B cell (primary cell): ENCODE measurements around the gene RAB7B. TPM values are rescaled to one million over a fixed set of nuclear protein-coding genes. Genes with fewer than 3 reads are reported as not detected.

Experiments used
- ATAC-seq: fragments of 200-7000 bp; cut with Tn5 transposase; one replicate; pipeline ENCODE4 v1.10.0; 2021; ENCODE audit warnings: low read depth, mild to moderate bottlenecking, moderate number of reproducible peaks, moderate library complexity
- CTCF ChIA-PET: fragments of 350-600 bp; sonication (Branson Sonifier 250); formaldehyde crosslinking; loops from one replicate; lab custom pipeline; 2021; ENCODE audit warnings: antibody characterized with exemption, inconsistent platforms; lab: Charles Lee
- POLR2A ChIA-PET: fragments of 350-600 bp; sonication (Branson Sonifier 250); formaldehyde crosslinking; loops from one replicate; lab custom pipeline; 2021; ENCODE audit warnings: antibody characterized with exemption; lab: Charles Lee
- DNase-seq: peaks from one replicate; pipeline ENCODE4 v3.0.0; 2013
- H2AFZ ChIP-seq: 2 replicates; pipeline ENCODE4 v1.6.1; 2012; ENCODE audit warnings: mild to moderate bottlenecking, low read depth, low read length; ENCODE audit not compliant: insufficient read depth, poor library complexity, severe bottlenecking
- H3K27ac ChIP-seq, 2 donors: 1 replicate in 1 of 2; 2 replicates in 1 of 2; pipeline ENCODE4 v1.5.1; 2012 to 2013; ENCODE audit warnings: low read length in 2 of 2, mild to moderate bottlenecking in 2 of 2, moderate library complexity in 1 of 2
- H3K27me3 ChIP-seq, 4 experiments: fragments of 200-600 bp in 1 of 4; sonication (generic) in 1 of 4; replicated peaks in 1 of 4; 1 replicate in 2 of 4; 2 replicates in 2 of 4; pipeline versions ENCODE4 v1.6.1 to v1.7.0; 2013 to 2016; ENCODE audit warnings: low read length in 3 of 4, mild to moderate bottlenecking in 2 of 4, mixed read lengths in 1 of 4, moderate library complexity in 1 of 4; ENCODE audit not compliant: insufficient read depth in 4 of 4, control insufficient read depth in 3 of 4; ENCODE audit errors: control extremely low read depth in 1 of 4
- H3K36me3 ChIP-seq, 2 experiments: replicated peaks in 1 of 2; 1 replicate in 1 of 2; 2 replicates in 1 of 2; pipeline versions ENCODE4 v1.6.1 to v1.7.1; 2013; ENCODE audit warnings: low read length in 1 of 2; ENCODE audit not compliant: insufficient read depth in 2 of 2, control insufficient read depth in 1 of 2; ENCODE audit errors: control extremely low read depth in 1 of 2, extremely low read depth in 1 of 2
- H3K4me1 ChIP-seq, 2 donors: fragments of 200-600 bp in 1 of 2; sonication (generic) in 1 of 2; 1 replicate in 1 of 2; 2 replicates in 1 of 2; pipeline versions ENCODE4 v1.5.1 to v1.6.1; 2013 to 2017; ENCODE audit warnings: low read length in 2 of 2; ENCODE audit not compliant: control insufficient read depth in 2 of 2, insufficient read depth in 2 of 2
- H3K4me2 ChIP-seq: replicated peaks from 2 replicates; pipeline ENCODE3; 2012; ENCODE audit warnings: mild to moderate bottlenecking, low read depth, low read length; ENCODE audit not compliant: poor library complexity, severe bottlenecking
- H3K4me3 ChIP-seq, 5 experiments: fragments of 200-600 bp in 1 of 5; sonication (generic) in 1 of 5; 1 replicate in 3 of 5; 2 replicates in 2 of 5; pipeline versions ENCODE4 v1.5.1 to v1.7.0; 2011 to 2016; ENCODE audit warnings: low read length in 4 of 5, mild to moderate bottlenecking in 4 of 5, low read depth in 2 of 5, control low read depth in 1 of 5, moderate library complexity in 1 of 5; ENCODE audit not compliant: insufficient read depth in 1 of 5; ENCODE audit errors: control extremely low read depth in 1 of 5, extremely low read depth in 1 of 5
- H3K79me2 ChIP-seq: fragments of 200-600 bp; sonication (generic); one replicate; pipeline ENCODE4 v1.6.0; 2016; ENCODE audit warnings: low read length; ENCODE audit not compliant: control insufficient read depth, insufficient read depth
- H3K9ac ChIP-seq: fragments of 200-600 bp; sonication (generic); 2 replicates; pipeline ENCODE4 v1.6.1; 2017; ENCODE audit warnings: mild to moderate bottlenecking, low read length, moderate library complexity
- H3K9me3 ChIP-seq, 3 donors: one replicate each; pipeline versions ENCODE4 v1.6.1 to v1.7.1; 2013; ENCODE audit warnings: low read length in 2 of 3; ENCODE audit not compliant: control insufficient read depth in 2 of 3, insufficient read depth in 1 of 3; ENCODE audit errors: control extremely low read depth in 1 of 3
- H4K20me1 ChIP-seq: 2 replicates; pipeline ENCODE4 v1.6.0; 2012; ENCODE audit warnings: mild to moderate bottlenecking, low read length; ENCODE audit not compliant: insufficient read depth, control insufficient read depth, poor library complexity, severe bottlenecking
- H3K27ac Mint-ChIP-seq: one replicate; pipeline ENCODE4 v1.8.0; 2021; ENCODE audit warnings: mixed read lengths
- H3K27me3 Mint-ChIP-seq: one replicate; pipeline ENCODE4 v1.8.0; 2021; ENCODE audit warnings: mixed read lengths
- H3K4me1 Mint-ChIP-seq: one replicate; pipeline ENCODE4 v1.8.0; 2021; ENCODE audit warnings: mixed read lengths
- H3K4me3 Mint-ChIP-seq: one replicate; pipeline ENCODE4 v1.8.0; 2021; ENCODE audit warnings: mixed read lengths
- H3K9me3 Mint-ChIP-seq: one replicate; pipeline ENCODE4 v1.8.0; 2022; ENCODE audit warnings: mixed read lengths; ENCODE audit not compliant: insufficient read depth
- EZH2 ChIP-seq: IDR thresholded peaks from 2 replicates; pipeline ENCODE4 v1.6.1; 2012; ENCODE audit warnings: borderline replicate concordance, low read depth, mild to moderate bottlenecking, moderate library complexity, low read length; ENCODE audit not compliant: insufficient read depth, poor library complexity, severe bottlenecking
- WGBS: methylation state at CpG from one replicate; pipeline ENCODE4 v1.1.5; 2013; ENCODE audit warnings: missing lambda C conversion rate; ENCODE audit not compliant: insufficient coverage; 5-methylcytosine and 5-hydroxymethylcytosine counted together
- intact Hi-C: fragments of 100-400 bp; cut with micrococcal nuclease; formaldehyde crosslinking; loops from one replicate; pipeline ENCODE4 v1.10.0; 2022
- polyA plus RNA-seq: library from polyadenylated mRNA; depleted of rRNA; stranded (reverse); fragments of >200 nt; gene quantifications from 2 replicates; pipeline ENCODE4 v1.2.3, GENCODE V29; 2012
- total RNA-seq, 2 donors: library from RNA; stranded (reverse); fragments of 120-200 nt in 1 of 2; gene quantifications; 1 replicate in 1 of 2; 2 replicates in 1 of 2; pipeline versions ENCODE4 v1.2.3 to v1.2.4, GENCODE V29; 2013 to 2022
- TF ChIP-seq, protein P1 (sequence below): fragments of 200-600 bp; IDR thresholded peaks from one replicate; pipeline ENCODE4 v1.8.0; 2022; ENCODE audit warnings: antibody characterized with exemption, mild to moderate bottlenecking

RAB7B gene
- total and polyA plus RNA-seq, 2 donors (not counting 1 experiment from before 2014, with no cell fraction given) = not detected

DNA sequence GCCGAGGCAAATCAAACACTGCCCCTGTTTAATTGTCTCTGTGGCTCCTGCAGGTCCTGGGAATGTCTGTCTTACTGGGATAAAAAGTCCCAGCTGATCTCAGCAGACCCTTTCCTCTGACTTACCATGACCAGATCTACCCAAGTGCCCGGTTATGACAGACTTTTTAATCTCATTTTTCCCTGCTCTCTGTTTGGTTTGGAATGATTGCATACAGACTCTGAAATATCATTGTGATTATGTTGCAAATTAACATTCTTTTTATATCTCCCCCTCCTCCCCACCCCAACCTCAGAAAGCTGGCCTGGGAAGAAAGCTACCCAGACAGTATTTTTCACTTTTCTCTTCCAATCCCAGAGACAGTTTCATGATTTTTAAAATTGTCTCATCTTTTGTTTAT lies 16.3 kb downstream of the RAB7B start:
- Histone ChIP-seq H3K27me3 (peaks cover 0 to 6% (median 2%) of the 10 kb centered on the region in 4 experiments), H3K4me3 (no peak overlapping the region), H3K4me2 (no peak overlapping the region), H3K27ac (no peak overlapping the region), H3K79me2 (no peaks in the 10 kb centered on the region), H3K36me3 (no peaks in the 10 kb centered on the region), H3K4me1 (no peaks in the 10 kb centered on the region), H3K9ac (no peak overlapping the region), H4K20me1 (no peaks in the 10 kb centered on the region), H3K9me3 (no peaks in the 10 kb centered on the region), H2AFZ (no peak overlapping the region)
- peaks cover 12% of the 10 kb centered on the region for H3K27me3 Mint-ChIP-seq
- ATAC-seq (no peak), DNase-seq (no peak)
- no peaks in the 10 kb centered on the region for H3K9me3 Mint-ChIP-seq
- TF ChIP-seq, protein P1, sequence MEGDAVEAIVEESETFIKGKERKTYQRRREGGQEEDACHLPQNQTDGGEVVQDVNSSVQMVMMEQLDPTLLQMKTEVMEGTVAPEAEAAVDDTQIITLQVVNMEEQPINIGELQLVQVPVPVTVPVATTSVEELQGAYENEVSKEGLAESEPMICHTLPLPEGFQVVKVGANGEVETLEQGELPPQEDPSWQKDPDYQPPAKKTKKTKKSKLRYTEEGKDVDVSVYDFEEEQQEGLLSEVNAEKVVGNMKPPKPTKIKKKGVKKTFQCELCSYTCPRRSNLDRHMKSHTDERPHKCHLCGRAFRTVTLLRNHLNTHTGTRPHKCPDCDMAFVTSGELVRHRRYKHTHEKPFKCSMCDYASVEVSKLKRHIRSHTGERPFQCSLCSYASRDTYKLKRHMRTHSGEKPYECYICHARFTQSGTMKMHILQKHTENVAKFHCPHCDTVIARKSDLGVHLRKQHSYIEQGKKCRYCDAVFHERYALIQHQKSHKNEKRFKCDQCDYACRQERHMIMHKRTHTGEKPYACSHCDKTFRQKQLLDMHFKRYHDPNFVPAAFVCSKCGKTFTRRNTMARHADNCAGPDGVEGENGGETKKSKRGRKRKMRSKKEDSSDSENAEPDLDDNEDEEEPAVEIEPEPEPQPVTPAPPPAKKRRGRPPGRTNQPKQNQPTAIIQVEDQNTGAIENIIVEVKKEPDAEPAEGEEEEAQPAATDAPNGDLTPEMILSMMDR = no peak
- TF ChIP-seq EZH2 = no peak
- 88% methylated on average over 1 of the region's 2 CpGs for WGBS
- POLR2A ChIA-PET = no interaction called here
- no peak overlapping the region for H3K27ac Mint-ChIP-seq
- no peak overlapping the region for H3K4me3 Mint-ChIP-seq
- intact Hi-C loops = no loop called here
- CTCF ChIA-PET = interaction anchor here (0.9 to 7.4 kb wide), 8 partner anchors 9 to 328 kb away, joined by 3 to 235 read pairs (median 5); no protein-coding TSS in a partner anchor
- no peaks in the 10 kb centered on the region for H3K4me1 Mint-ChIP-seq

DNA sequence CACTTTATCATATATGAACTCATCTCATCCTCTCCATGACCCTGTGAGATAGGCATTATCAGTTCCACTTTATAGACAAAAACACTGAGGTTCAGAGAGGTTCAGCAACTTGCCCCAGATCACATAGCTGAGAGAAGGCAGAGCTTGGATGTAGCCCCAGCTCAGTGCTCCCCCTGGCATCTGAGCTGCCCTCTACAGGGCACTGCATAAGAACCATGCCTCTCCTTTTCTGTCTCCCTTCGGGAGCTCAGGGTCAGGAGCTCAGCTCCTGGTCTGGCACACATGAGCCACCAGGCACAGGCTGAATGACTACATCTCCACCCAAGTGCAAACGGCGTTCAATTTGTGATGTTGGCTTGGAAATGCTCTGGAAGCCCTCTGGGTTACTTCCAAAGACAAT lies 16.9 kb downstream of the RAB7B start:
- H3K4me3 Mint-ChIP-seq = no peak overlapping the region
- H3K79me2 ChIP-seq = no peaks in the 10 kb centered on the region
- no peak overlapping the region for H3K27ac Mint-ChIP-seq
- H3K27ac ChIP-seq = no peak overlapping the region
- H3K9ac ChIP-seq = no peak overlapping the region
- no peak for TF ChIP-seq EZH2
- TF ChIP-seq, protein P1 = no peak
- ChIA-PET CTCF (interaction anchor here (0.9 to 11.3 kb wide), 11 partner anchors 9 to 327 kb away, joined by 3 to 434 read pairs (median 6); no protein-coding TSS in a partner anchor), POLR2A (no interaction called here)
- H3K4me1 ChIP-seq = no peaks in the 10 kb centered on the region
- H3K4me3 ChIP-seq = no peak overlapping the region
- ATAC-seq (no peak), DNase-seq (no peak)
- WGBS = 78% methylated on average over 1 of the region's 3 CpGs
- H3K9me3 ChIP-seq = no peaks in the 10 kb centered on the region
- peaks cover 0 to 6% (median 2%) of the 10 kb centered on the region in 4 experiments for H3K27me3 ChIP-seq
- intact Hi-C loops = no loop called here
- H3K4me1 Mint-ChIP-seq = no peaks in the 10 kb centered on the region
- no peak overlapping the region for H3K4me2 ChIP-seq
- H3K27me3 Mint-ChIP-seq = peaks cover 8% of the 10 kb centered on the region
- no peaks in the 10 kb centered on the region for H3K36me3 ChIP-seq
- H3K9me3 Mint-ChIP-seq = no peaks in the 10 kb centered on the region
- no peaks in the 10 kb centered on the region for H4K20me1 ChIP-seq
- H2AFZ ChIP-seq = no peak overlapping the region
